HepG2 (cell line): ENCODE data around the gene ALDH3B2. TPM values are rescaled to one million over a fixed set of nuclear protein-coding genes. Genes with fewer than 3 reads are reported as not detected.

Source experiments
- AGO2 ChIP-seq: fragments of 200-400 bp; formaldehyde crosslinking; optimal IDR thresholded peaks from 2 replicates; pipeline ENCODE3; 2017; ENCODE audit warnings: mild to moderate bottlenecking, low read depth, low read length, moderate library complexity
- CEBPB ChIP-seq: IDR thresholded peaks from 2 replicates; pipeline ENCODE4 v1.6.1; 2011; ENCODE audit warnings: low read depth, low read length, improper control_type of control experiment, borderline replicate concordance
- CEBPG ChIP-seq: IDR thresholded peaks from 2 replicates; pipeline ENCODE4 v1.6.1; 2016
- FOXK2 ChIP-seq: fragments of 450-650 bp; IDR thresholded peaks from 2 replicates; pipeline ENCODE4 v1.6.1; 2016
- KAT7 ChIP-seq: IDR thresholded peaks from 2 replicates; pipeline ENCODE4 v1.6.1; 2018; ENCODE audit warnings: borderline replicate concordance, missing compliant biosample characterization
- MTF1 ChIP-seq: sonication (generic); formaldehyde crosslinking; IDR thresholded peaks from 2 replicates; pipeline ENCODE4 v1.5.0; 2020; ENCODE audit warnings: missing genetic modification reagents
- NCOR1 ChIP-seq: fragments of 200-600 bp; sonication (generic); IDR thresholded peaks from 2 replicates; pipeline ENCODE4 v1.7.0; 2017; ENCODE audit warnings: antibody characterized with exemption, low read length, borderline replicate concordance
- NFIC ChIP-seq: IDR thresholded peaks from 2 replicates; pipeline ENCODE4 v1.6.1; 2012; ENCODE audit warnings: mild to moderate bottlenecking, low read length, inconsistent platforms
- NFYB ChIP-seq: sonication (generic); formaldehyde crosslinking; IDR thresholded peaks from 2 replicates; pipeline ENCODE4 v1.4.0; 2020; ENCODE audit warnings: missing genetic modification reagents
- PITX1 ChIP-seq: sonication (generic); formaldehyde crosslinking; IDR thresholded peaks from 2 replicates; pipeline ENCODE4 v1.5.1; 2020; ENCODE audit warnings: mild to moderate bottlenecking, missing genetic modification reagents
- REL ChIP-seq: sonication (generic); formaldehyde crosslinking; conservative IDR thresholded peaks from 2 replicates; pipeline ENCODE4 v1.8.0; 2022; ENCODE audit warnings: mild to moderate bottlenecking, missing genetic modification reagents, moderate library complexity
- SIN3A ChIP-seq: IDR thresholded peaks from 2 replicates; pipeline ENCODE4 v1.6.1; 2011; ENCODE audit warnings: low read depth, mild to moderate bottlenecking, control low read depth, low read length, borderline replicate concordance
- TAF1 ChIP-seq: sonication (generic); formaldehyde crosslinking; IDR thresholded peaks from 2 replicates; pipeline ENCODE4 v1.4.0; 2020; ENCODE audit warnings: missing genetic modification reagents
- U2AF1 ChIP-seq: fragments of 200-400 bp; formaldehyde crosslinking; optimal IDR thresholded peaks from 2 replicates; pipeline ENCODE3; 2017; ENCODE audit warnings: mild to moderate bottlenecking, low read depth, low read length
- ZIK1 ChIP-seq: sonication (generic); formaldehyde crosslinking; IDR thresholded peaks from 2 replicates; pipeline ENCODE4 v1.5.0; 2020; ENCODE audit warnings: mild to moderate bottlenecking, low read depth, missing genetic modification reagents, borderline replicate concordance
- ZMYM3 ChIP-seq: sonication (generic); formaldehyde crosslinking; IDR thresholded peaks from 2 replicates; pipeline ENCODE4 v1.5.1; 2020; ENCODE audit warnings: mild to moderate bottlenecking, missing genetic modification reagents
- ZNF251 ChIP-seq: sonication (generic); formaldehyde crosslinking; IDR thresholded peaks from 2 replicates; pipeline ENCODE4 v1.9.0; 2021; ENCODE audit warnings: mild to moderate bottlenecking, missing genetic modification reagents
- ZNF264 ChIP-seq: sonication (generic); formaldehyde crosslinking; IDR thresholded peaks from 2 replicates; pipeline ENCODE4 v1.4.0; 2020; ENCODE audit warnings: missing genetic modification reagents
- ZNF326 ChIP-seq: sonication (generic); formaldehyde crosslinking; IDR thresholded peaks from 2 replicates; pipeline ENCODE4 v1.4.0; 2020; ENCODE audit warnings: missing genetic modification reagents, borderline replicate concordance
- ZNF33B ChIP-seq: sonication (generic); formaldehyde crosslinking; IDR thresholded peaks from 2 replicates; pipeline ENCODE4 v1.5.1; 2020; ENCODE audit warnings: mild to moderate bottlenecking, missing genetic modification reagents
- ZNF430 ChIP-seq: sonication (generic); formaldehyde crosslinking; IDR thresholded peaks from 2 replicates; pipeline ENCODE4 v1.9.0; 2021; ENCODE audit warnings: mild to moderate bottlenecking, missing genetic modification reagents
- ZNF552 ChIP-seq: sonication (generic); formaldehyde crosslinking; IDR thresholded peaks from 2 replicates; pipeline ENCODE4 v1.9.0; 2022; ENCODE audit warnings: missing genetic modification reagents, mild to moderate bottlenecking, borderline replicate concordance
- ZNF567 ChIP-seq: sonication (generic); formaldehyde crosslinking; IDR thresholded peaks from 2 replicates; pipeline ENCODE4 v1.8.1; 2023; ENCODE audit warnings: mild to moderate bottlenecking, missing genetic modification reagents, borderline replicate concordance
- polyA plus RNA-seq, 8 experiments: library from polyadenylated mRNA; depleted of rRNA in 3 of 8; stranded (reverse) in 7 of 8; unstranded in 1 of 8; fragments of >200 nt; fragmentation: Illumina TruSeq in 4 of 8; extraction: Trizol in 4 of 8; gene quantifications; 2 replicates each; pipeline versions ENCODE4 v1.2.1 to v1.2.3, GENCODE V29; 2011 to 2016; ENCODE audit warnings: low read depth in 4 of 8, missing spikeins in 1 of 8, mixed read lengths in 1 of 8; ENCODE audit not compliant: insufficient read depth in 1 of 8
- total RNA-seq, 5 experiments: library from RNA; depleted of rRNA; stranded (reverse); fragments of >200 nt; fragmentation: Illumina TruSeq; extraction: Trizol; gene quantifications; 2 replicates each; pipeline ENCODE4 v1.2.3, GENCODE V29; 2016; ENCODE audit warnings: low read depth in 1 of 5
- TF ChIP-seq, protein P1 (sequence below): sonication (generic); formaldehyde crosslinking; IDR thresholded peaks from 2 replicates; pipeline ENCODE4 v1.5.1; 2020; ENCODE audit warnings: mild to moderate bottlenecking, moderate library complexity, missing genetic modification reagents
- TF ChIP-seq, protein P2 (sequence below): sonication (generic); formaldehyde crosslinking; IDR thresholded peaks from 2 replicates; pipeline ENCODE4 v1.4.0; 2020; ENCODE audit warnings: low read depth, mild to moderate bottlenecking, missing genetic modification reagents
- TF ChIP-seq, protein P3 (sequence below): sonication (generic); formaldehyde crosslinking; IDR thresholded peaks from 2 replicates; pipeline ENCODE4 v1.4.0; 2020; ENCODE audit warnings: missing genetic modification reagents

ALDH3B2 gene
- total and polyA plus RNA-seq, 2 of the 13 experiments (the other 11 are each of a cell fraction or from before 2014, with no cell fraction given): not detected

DNA sequence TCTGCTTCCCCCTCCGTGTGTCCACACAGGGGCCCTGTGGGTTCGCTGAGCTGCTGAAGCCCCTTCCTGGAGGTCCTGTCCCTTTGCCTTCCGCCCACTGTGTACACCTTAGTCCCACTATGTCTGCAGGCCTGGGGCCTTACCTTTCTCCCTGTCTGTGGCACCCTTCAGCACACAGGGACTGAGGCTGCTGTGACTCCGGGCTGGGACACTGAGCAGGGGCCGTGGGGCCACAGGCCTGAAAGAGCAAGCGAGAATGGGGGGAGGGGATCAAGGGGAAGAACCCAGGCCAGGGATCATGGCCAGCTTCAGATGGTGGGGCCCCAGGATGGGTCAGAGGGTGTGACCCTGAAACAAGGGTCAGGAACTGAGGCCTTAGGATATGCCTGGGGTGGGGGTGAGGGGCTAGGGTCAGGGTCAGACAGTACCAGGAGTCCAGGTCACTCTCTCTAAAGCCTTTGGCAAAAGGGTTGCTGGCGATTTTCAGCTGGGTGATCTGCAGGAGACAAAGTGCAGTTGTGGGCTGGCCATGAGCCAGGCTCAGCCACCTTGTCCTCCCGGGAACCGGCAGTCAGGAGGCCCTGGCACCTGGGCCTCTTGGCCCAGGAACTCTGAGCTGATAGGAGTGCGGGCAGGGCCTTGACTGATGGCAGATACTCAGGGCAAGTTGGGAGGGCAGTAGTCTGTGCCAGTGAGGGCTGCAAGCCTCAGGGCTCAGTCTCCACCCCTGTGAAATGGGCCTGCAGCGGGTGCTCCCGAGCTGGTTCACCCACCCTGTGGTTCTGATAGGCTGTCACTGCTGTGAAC, 42.0 kb downstream of the ALDH3B2 start (continued):
- no peak for TF ChIP-seq ZNF326 (CRISPR knock-in tag)
- TF ChIP-seq NFIC: peak; percentile 80; the same call in 1 of the 2 replicates
- TF ChIP-seq TAF1 (CRISPR knock-in tag): peak; percentile 34; the same call in 1 of the 2 replicates
- no peak for TF ChIP-seq SIN3A
- TF ChIP-seq KAT7 (CRISPR knock-in tag): no peak; the same call in 1 of the 2 replicates
- TF ChIP-seq ZMYM3 (CRISPR knock-in tag): peak; percentile 99
- TF ChIP-seq FOXK2: no peak
- TF ChIP-seq, protein P1, sequence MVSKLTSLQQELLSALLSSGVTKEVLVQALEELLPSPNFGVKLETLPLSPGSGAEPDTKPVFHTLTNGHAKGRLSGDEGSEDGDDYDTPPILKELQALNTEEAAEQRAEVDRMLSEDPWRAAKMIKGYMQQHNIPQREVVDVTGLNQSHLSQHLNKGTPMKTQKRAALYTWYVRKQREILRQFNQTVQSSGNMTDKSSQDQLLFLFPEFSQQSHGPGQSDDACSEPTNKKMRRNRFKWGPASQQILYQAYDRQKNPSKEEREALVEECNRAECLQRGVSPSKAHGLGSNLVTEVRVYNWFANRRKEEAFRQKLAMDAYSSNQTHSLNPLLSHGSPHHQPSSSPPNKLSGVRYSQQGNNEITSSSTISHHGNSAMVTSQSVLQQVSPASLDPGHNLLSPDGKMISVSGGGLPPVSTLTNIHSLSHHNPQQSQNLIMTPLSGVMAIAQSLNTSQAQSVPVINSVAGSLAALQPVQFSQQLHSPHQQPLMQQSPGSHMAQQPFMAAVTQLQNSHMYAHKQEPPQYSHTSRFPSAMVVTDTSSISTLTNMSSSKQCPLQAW: 0 out of 2 replicates have a peak, but pooled peaks have one; percentile 28
- TF ChIP-seq MTF1 (CRISPR knock-in tag): no peak
- TF ChIP-seq, protein P2, sequence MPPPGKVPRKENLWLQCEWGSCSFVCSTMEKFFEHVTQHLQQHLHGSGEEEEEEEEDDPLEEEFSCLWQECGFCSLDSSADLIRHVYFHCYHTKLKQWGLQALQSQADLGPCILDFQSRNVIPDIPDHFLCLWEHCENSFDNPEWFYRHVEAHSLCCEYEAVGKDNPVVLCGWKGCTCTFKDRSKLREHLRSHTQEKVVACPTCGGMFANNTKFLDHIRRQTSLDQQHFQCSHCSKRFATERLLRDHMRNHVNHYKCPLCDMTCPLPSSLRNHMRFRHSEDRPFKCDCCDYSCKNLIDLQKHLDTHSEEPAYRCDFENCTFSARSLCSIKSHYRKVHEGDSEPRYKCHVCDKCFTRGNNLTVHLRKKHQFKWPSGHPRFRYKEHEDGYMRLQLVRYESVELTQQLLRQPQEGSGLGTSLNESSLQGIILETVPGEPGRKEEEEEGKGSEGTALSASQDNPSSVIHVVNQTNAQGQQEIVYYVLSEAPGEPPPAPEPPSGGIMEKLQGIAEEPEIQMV (CRISPR knock-in tag): no peak
- TF ChIP-seq ZNF430 (CRISPR knock-in tag): peak; percentile 85; the same call in 1 of the 2 replicates
- peak; percentile 68 for TF ChIP-seq ZNF264
- TF ChIP-seq, protein P3, sequence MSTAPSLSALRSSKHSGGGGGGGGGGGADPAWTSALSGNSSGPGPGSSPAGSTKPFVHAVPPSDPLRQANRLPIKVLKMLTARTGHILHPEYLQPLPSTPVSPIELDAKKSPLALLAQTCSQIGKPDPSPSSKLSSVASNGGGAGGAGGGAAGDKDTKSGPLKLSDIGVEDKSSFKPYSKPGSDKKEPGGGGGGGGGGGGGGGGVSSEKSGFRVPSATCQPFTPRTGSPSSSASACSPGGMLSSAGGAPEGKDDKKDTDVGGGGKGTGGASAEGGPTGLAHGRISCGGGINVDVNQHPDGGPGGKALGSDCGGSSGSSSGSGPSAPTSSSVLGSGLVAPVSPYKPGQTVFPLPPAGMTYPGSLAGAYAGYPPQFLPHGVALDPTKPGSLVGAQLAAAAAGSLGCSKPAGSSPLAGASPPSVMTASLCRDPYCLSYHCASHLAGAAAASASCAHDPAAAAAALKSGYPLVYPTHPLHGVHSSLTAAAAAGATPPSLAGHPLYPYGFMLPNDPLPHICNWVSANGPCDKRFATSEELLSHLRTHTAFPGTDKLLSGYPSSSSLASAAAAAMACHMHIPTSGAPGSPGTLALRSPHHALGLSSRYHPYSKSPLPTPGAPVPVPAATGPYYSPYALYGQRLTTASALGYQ (CRISPR knock-in tag): 0 out of 2 replicates have a peak, but pooled peaks have one; percentile 40
- TF ChIP-seq U2AF1: peak; percentile 32
- no peak for TF ChIP-seq ZIK1
- TF ChIP-seq NFYB (CRISPR knock-in tag): 0 out of 2 replicates have a peak, but pooled peaks have one; percentile 13
- TF ChIP-seq ZNF251 (CRISPR knock-in tag): no peak
- no peak for TF ChIP-seq ZNF552
- no peak for TF ChIP-seq CEBPG
- peak; percentile 94 for TF ChIP-seq PITX1 (CRISPR knock-in tag)
- TF ChIP-seq NCOR1: peak; percentile 94; the same call in 1 of the 2 replicates
- peak; percentile 1 for TF ChIP-seq AGO2
- TF ChIP-seq ZNF33B (CRISPR knock-in tag): no peak
- TF ChIP-seq REL: no peak
- TF ChIP-seq ZNF567 (CRISPR knock-in tag): 0 out of 2 replicates have a peak, but pooled peaks have one; percentile 58
- TF ChIP-seq CEBPB: no peak
